HG03439 (cell line): ENCODE results near the gene KRT73.

Source experiments
- ATAC-seq: cut with Tn5 transposase; IDR thresholded peaks from one replicate; pipeline ENCODE4 v1.9.1; 2021; ENCODE audit warnings: mild to moderate bottlenecking, moderate library complexity; ENCODE audit not compliant: unreplicated experiment

The KRT73 gene

GRCh38 chr12:52575948-52576347 lies 42.4 kb downstream of the KRT73 start:
- ATAC-seq: no peak

- no peak for ATAC-seq
These were observed 43.1 kb downstream of the KRT73 start for GRCh38 chr12:52575256-52575655.

- no peak for ATAC-seq
These were observed 44.6 kb downstream of the KRT73 start, which contains the start of gene KRT74 for GRCh38 chr12:52573743-52574142. TSS of gene KRT74 (minus strand) at chr12:52573843. CDS start at chr12:52573777, 66 bp downstream.

GRCh38 chr12:52573306-52573705 lies 45.1 kb downstream of the KRT73 start:
- no peak for ATAC-seq

- ATAC-seq: no peak
These were observed 47.8 kb downstream of the KRT73 start for GRCh38 chr12:52570511-52570910.

GRCh38 chr12:52568111-52568510 lies 50.2 kb downstream of the KRT73 start:
- no peak for ATAC-seq

- ATAC-seq: no peak
These were observed 51.5 kb downstream of the KRT73 start for GRCh38 chr12:52566847-52567291.

- no peak for ATAC-seq
These were observed 53.8 kb downstream of the KRT73 start for GRCh38 chr12:52564582-52564981.

- ATAC-seq: no peak
These were observed 56.4 kb downstream of the KRT73 start for GRCh38 chr12:52561880-52562449.

- ATAC-seq: no peak
These were observed 58.4 kb downstream of the KRT73 start for GRCh38 chr12:52559979-52560378.

GRCh38 chr12:52558781-52559445 lies 59.4 kb downstream of the KRT73 start:
- no peak for ATAC-seq
